ENCODE results near the gene COBLL1.

DNA sequence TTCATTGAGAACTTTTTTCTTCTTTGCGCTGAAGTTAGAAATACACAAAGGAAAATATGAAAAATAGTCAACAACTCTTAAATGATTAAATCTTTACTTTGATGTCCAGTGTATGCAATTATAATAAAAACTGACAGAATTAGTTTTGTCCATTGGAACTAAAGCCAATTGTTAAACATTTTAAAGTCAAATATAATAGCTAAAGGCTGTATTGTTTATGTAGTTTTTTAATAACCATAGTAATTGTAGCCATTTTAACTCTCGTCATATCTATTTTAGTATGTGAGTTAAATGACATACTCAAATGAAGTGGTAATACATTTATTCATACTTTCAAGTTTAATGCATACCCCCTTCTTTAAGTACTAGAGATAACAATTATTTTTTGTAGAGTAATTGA is 4.7 kb upstream of the COBLL1 start:
- TF ChIP-seq, protein P1, sequence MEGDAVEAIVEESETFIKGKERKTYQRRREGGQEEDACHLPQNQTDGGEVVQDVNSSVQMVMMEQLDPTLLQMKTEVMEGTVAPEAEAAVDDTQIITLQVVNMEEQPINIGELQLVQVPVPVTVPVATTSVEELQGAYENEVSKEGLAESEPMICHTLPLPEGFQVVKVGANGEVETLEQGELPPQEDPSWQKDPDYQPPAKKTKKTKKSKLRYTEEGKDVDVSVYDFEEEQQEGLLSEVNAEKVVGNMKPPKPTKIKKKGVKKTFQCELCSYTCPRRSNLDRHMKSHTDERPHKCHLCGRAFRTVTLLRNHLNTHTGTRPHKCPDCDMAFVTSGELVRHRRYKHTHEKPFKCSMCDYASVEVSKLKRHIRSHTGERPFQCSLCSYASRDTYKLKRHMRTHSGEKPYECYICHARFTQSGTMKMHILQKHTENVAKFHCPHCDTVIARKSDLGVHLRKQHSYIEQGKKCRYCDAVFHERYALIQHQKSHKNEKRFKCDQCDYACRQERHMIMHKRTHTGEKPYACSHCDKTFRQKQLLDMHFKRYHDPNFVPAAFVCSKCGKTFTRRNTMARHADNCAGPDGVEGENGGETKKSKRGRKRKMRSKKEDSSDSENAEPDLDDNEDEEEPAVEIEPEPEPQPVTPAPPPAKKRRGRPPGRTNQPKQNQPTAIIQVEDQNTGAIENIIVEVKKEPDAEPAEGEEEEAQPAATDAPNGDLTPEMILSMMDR (conservative IDR thresholded peaks at IDR 0.05; ENCODE audit: low read depth, low read length), result no peak
- no peak for TF ChIP-seq EZH2 (IDR thresholded peaks at IDR 0.05; ENCODE audit: low read length, unreplicated experiment)

Measured in PC-3 (cell line).